GM12873 (cell line): ENCODE data around the gene CDK5R2.

Source experiments
- CTCF ChIP-seq: IDR thresholded peaks from 2 replicates; pipeline ENCODE4 v1.5.1; 2012; ENCODE audit warnings: low read depth, mild to moderate bottlenecking, moderate library complexity, low read length, control low read depth; ENCODE audit not compliant: insufficient read depth; ENCODE audit errors: missing control alignments

CDK5R2 gene

GRCh38 chr2:218944759-218945404 is 14.6 kb upstream of the CDK5R2 start:
- TF ChIP-seq CTCF: no peak

GRCh38 chr2:218946621-218947020 is 12.8 kb upstream of the CDK5R2 start:
- no peak for TF ChIP-seq CTCF

- no peak for TF ChIP-seq CTCF
Measured at GRCh38 chr2:218952160-218952559, 7.3 kb upstream of the CDK5R2 start.

- TF ChIP-seq CTCF: peak; percentile 34
Measured at GRCh38 chr2:218953366-218953954, 6.0 kb upstream of the CDK5R2 start.

- no peak for TF ChIP-seq CTCF
Measured at GRCh38 chr2:218954541-218955300, 4.7 kb upstream of the CDK5R2 start.

GRCh38 chr2:218956039-218956438 is 3.4 kb upstream of the CDK5R2 start:
- no peak for TF ChIP-seq CTCF

- TF ChIP-seq CTCF: no peak
Measured at GRCh38 chr2:218957671-218958070, 1.8 kb upstream of the CDK5R2 start.
